ENCODE measurements around the gene CNOT1. TPM values are rescaled to one million over a fixed set of nuclear protein-coding genes. Genes with fewer than 3 reads are reported as not detected.

CNOT1 gene
- total and polyA plus RNA-seq, 3 donors from 2014 or later: 267 to 449 (median 272) TPM

DNA sequence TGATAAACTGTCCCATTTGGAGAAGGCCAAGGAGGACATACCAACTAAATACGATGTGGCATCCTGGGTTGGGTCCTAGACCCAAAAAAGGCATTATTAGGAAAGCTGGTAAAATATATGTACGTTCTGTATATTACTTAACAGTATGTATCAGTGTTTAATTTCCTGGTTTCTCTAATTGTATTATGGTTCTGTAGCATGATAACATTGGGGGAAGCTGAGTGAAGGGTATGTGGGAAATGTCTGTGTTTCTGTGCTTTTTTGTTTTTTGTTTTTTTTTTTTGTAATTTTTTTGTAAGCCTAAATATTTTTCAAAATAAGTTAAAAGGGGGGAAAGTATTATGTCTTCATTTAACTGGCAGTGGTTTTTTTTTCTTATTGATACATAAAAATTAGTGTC lies 151.2 kb downstream of the CNOT1 start:
- intact Hi-C loops (cut with DNase I; ENCODE audit: low total_unique reads): no loop called here
- Histone ChIP-seq H3K4me3 (no peak overlapping the region), H3K27ac (peak overlapping the region; percentile 37 to 48), H3K4me1 (peaks cover 13% of the 10 kb centered on the region), H3K27me3 (no peaks in the 10 kb centered on the region), H3K36me3 (ENCODE audit: low read depth, missing control alignments) (no peaks in the 10 kb centered on the region), H3K9me3 (no peaks in the 10 kb centered on the region)
- 89 to 92% methylated on average over 2 of the region's 2 CpGs for WGBS, 2 donors
- no peak for TF ChIP-seq POLR2A (IDR thresholded peaks at IDR 0.05)
- TF ChIP-seq, protein P1, sequence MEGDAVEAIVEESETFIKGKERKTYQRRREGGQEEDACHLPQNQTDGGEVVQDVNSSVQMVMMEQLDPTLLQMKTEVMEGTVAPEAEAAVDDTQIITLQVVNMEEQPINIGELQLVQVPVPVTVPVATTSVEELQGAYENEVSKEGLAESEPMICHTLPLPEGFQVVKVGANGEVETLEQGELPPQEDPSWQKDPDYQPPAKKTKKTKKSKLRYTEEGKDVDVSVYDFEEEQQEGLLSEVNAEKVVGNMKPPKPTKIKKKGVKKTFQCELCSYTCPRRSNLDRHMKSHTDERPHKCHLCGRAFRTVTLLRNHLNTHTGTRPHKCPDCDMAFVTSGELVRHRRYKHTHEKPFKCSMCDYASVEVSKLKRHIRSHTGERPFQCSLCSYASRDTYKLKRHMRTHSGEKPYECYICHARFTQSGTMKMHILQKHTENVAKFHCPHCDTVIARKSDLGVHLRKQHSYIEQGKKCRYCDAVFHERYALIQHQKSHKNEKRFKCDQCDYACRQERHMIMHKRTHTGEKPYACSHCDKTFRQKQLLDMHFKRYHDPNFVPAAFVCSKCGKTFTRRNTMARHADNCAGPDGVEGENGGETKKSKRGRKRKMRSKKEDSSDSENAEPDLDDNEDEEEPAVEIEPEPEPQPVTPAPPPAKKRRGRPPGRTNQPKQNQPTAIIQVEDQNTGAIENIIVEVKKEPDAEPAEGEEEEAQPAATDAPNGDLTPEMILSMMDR (IDR thresholded peaks at IDR 0.05): no peak
- DNase-seq: no peak

DNA sequence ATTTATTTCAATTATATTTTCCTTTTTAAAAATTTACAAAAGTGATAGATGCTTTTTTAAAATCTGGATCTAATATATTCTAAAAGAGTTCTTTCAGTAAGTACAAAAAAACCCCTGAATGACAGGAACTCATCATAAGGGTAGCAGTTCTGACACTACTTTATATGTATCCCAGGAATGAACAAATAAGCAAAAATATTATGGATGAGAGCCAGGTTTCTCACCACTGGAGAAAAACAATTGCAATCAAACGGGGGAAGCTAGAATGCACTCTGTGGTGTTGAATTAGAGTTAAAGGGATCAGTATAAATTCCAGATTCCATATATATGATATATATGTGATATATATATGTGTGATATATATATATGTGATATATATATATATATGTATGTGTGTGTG lies 152.8 kb downstream of the CNOT1 start:
- TF ChIP-seq POLR2A (IDR thresholded peaks at IDR 0.05): no peak
- TF ChIP-seq, protein P1 (IDR thresholded peaks at IDR 0.05): no peak
- Histone ChIP-seq H3K27ac (peak overlapping the region in 1 of 2 donors; percentile 37), H3K4me3 (no peak overlapping the region), H3K27me3 (no peaks in the 10 kb centered on the region), H3K36me3 (ENCODE audit: low read depth, missing control alignments) (no peaks in the 10 kb centered on the region), H3K4me1 (peaks cover 18% of the 10 kb centered on the region), H3K9me3 (no peaks in the 10 kb centered on the region)
- intact Hi-C loops (cut with DNase I; ENCODE audit: low total_unique reads): no loop called here
- DNase-seq: no peak
- WGBS, 2 donors: 17 to 44% methylated on average over 1 of the region's 1 CpG

DNA sequence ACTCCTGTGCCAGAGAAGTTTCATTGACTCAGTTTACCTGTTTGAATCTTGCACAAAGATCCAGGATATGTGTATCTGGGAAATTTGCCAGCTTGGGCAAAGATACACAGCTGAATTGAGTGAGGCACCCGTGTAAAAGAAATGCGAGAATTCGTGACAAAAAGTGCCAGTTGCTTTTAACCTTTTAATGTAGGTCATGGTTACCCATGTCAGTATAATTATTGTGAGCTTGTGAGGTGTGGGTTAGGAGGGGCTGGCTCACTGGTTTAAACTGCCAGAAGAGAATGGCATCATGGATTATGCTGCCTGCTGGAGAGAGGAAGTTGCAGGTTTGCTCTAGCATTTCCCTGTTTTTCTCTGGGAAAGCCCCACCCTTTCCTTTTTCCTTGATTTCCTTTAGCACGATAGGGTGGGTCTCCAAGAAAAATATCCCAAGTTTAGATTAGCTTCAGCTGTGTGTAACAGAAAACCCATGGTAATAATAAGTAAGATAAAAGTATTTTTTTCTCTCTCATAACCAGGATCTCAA lies 154.5 kb downstream of the CNOT1 start:
- DNase-seq: no peak
- intact Hi-C loops (cut with DNase I; ENCODE audit: low total_unique reads): no loop called here
- no peaks in the 10 kb centered on the region for H3K36me3 ChIP-seq (ENCODE audit: low read depth, missing control alignments)
- WGBS, 2 donors: 59 to 63% methylated on average over 4 of the region's 4 CpGs
- no peak for TF ChIP-seq POLR2A (IDR thresholded peaks at IDR 0.05)
- TF ChIP-seq, protein P1 (IDR thresholded peaks at IDR 0.05): no peak
- H3K4me1 ChIP-seq: peaks cover 16% of the 10 kb centered on the region
- peak overlapping the region in 1 of 2 donors; percentile 36 for H3K27ac ChIP-seq
- no peaks in the 10 kb centered on the region for H3K27me3 ChIP-seq
- no peaks in the 10 kb centered on the region for H3K9me3 ChIP-seq
- no peak overlapping the region for H3K4me3 ChIP-seq

DNA sequence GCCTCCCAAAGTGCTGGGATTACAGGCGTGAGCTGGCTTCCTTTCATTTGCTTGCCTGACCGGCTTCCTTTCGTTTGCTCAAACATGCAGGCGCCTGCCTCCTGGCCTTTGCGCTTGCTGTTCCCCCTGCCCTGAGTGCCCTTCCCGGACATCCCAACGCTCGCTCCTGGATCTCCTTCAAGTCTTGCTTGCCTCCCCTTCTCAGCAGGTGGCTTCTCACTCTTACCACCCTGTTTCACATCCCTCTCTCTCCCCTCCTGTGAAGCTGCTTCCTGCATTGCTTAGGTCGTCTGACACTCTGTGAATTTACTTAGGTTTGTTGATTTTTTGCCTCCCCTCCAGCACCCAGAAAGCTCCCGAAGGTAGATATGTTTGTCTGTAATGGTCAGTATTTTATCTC lies 155.3 kb downstream of the CNOT1 start:
- H3K27ac ChIP-seq: peak overlapping the region in 1 of 2 donors; percentile 58
- WGBS, 2 donors: 84 to 85% methylated on average over 10 of the region's 10 CpGs
- H3K9me3 ChIP-seq: no peaks in the 10 kb centered on the region
- no peak overlapping the region for H3K4me3 ChIP-seq
- no peaks in the 10 kb centered on the region for H3K27me3 ChIP-seq
- H3K36me3 ChIP-seq (ENCODE audit: low read depth, missing control alignments): no peaks in the 10 kb centered on the region
- intact Hi-C loops (cut with DNase I; ENCODE audit: low total_unique reads): no loop called here
- DNase-seq: no peak
- H3K4me1 ChIP-seq: peaks cover 16% of the 10 kb centered on the region
- TF ChIP-seq, protein P1 (IDR thresholded peaks at IDR 0.05): no peak
- TF ChIP-seq POLR2A (IDR thresholded peaks at IDR 0.05): no peak

DNA sequence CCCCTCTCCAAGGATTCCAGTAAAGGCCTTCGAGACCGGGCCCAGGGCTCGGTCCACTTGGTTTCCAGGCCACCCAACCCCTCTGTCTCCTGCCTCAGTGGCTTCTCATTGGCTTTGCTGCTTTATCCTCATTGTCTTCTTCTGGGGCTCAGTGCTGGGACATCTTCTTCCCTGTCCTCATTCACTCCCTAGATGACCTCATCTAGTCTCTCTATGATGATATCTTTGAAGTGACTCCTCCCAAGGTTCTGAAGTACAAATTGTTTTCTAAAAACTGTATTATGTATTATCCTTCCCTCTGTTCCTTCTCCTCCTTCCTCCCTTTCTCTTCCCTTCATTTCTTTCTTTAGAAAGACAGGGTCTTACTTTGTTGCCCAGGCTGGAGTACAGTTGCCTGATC lies 156.8 kb downstream of the CNOT1 start:
- DNase-seq: no peak
- no peaks in the 10 kb centered on the region for H3K27me3 ChIP-seq
- H3K9me3 ChIP-seq: no peaks in the 10 kb centered on the region
- peak overlapping the region; percentile 54 to 70 for H3K27ac ChIP-seq
- H3K36me3 ChIP-seq (ENCODE audit: low read depth, missing control alignments): no peaks in the 10 kb centered on the region
- H3K4me3 ChIP-seq: no peak overlapping the region
- peaks cover 16% of the 10 kb centered on the region for H3K4me1 ChIP-seq
- intact Hi-C loops (cut with DNase I; ENCODE audit: low total_unique reads): no loop called here
- no peak for TF ChIP-seq POLR2A (IDR thresholded peaks at IDR 0.05)
- TF ChIP-seq, protein P1 (IDR thresholded peaks at IDR 0.05): no peak
- WGBS, 2 donors: 81 to 86% methylated on average over 3 of the region's 3 CpGs

Measured in testis (tissue), 3 donors.